Measurements from ENCODE around the gene LPIN3.

GRCh38 chr20:41352666-41353065 is 12.0 kb downstream of the LPIN3 start:
- TF ChIP-seq CTCF (IDR thresholded peaks at IDR 0.05) (no peak), EZH2 (IDR thresholded peaks at IDR 0.05) (no peak)
